ENCODE data around the gene ART1. TPM values are rescaled to one million over a fixed set of nuclear protein-coding genes. Genes with fewer than 3 reads are reported as not detected.

ART1 gene
- total RNA-seq, 1 donor from 2014 or later: not detected

GRCh38 chr11:3679077-3679476 lies 34.1 kb downstream of the ART1 start:
- H3K4me1 Mint-ChIP-seq: no peaks in the 10 kb centered on the region
- no peak overlapping the region for H3K27ac Mint-ChIP-seq
- peaks cover 90% of the 10 kb centered on the region for H3K36me3 Mint-ChIP-seq (ENCODE audit: low read depth)
- no peaks in the 10 kb centered on the region for H3K27me3 Mint-ChIP-seq
- H3K4me3 Mint-ChIP-seq: no peak overlapping the region
- POLR2A ChIA-PET: interaction anchor here (0.6 kb wide), 1 partner anchor 1117 kb away, joined by 4 read pairs; no protein-coding TSS in a partner anchor
- no peaks in the 10 kb centered on the region for H3K9me3 Mint-ChIP-seq
- no peak for DNase-seq
- CTCF ChIA-PET: no interaction called here
- no peak for ATAC-seq (ENCODE audit: low read depth)
- TF ChIP-seq CTCF (IDR thresholded peaks at IDR 0.05): no peak
- intact Hi-C loops (cut with micrococcal nuclease): no loop called here

GRCh38 chr11:3683039-3683438 lies 38.1 kb downstream of the ART1 start:
- H3K4me1 Mint-ChIP-seq: no peaks in the 10 kb centered on the region
- no peak overlapping the region for H3K4me3 Mint-ChIP-seq
- H3K27ac Mint-ChIP-seq: no peak overlapping the region
- H3K9me3 Mint-ChIP-seq: no peaks in the 10 kb centered on the region
- CTCF ChIA-PET: no interaction called here
- ATAC-seq (ENCODE audit: low read depth) (no peak), DNase-seq (no peak)
- H3K36me3 Mint-ChIP-seq (ENCODE audit: low read depth): peaks cover 90% of the 10 kb centered on the region
- H3K27me3 Mint-ChIP-seq: no peaks in the 10 kb centered on the region
- intact Hi-C loops (cut with micrococcal nuclease): no loop called here
- no peak for TF ChIP-seq CTCF (IDR thresholded peaks at IDR 0.05)
- POLR2A ChIA-PET: no interaction called here

GRCh38 chr11:3684129-3684818 lies 39.3 kb downstream of the ART1 start:
- POLR2A ChIA-PET: interaction anchor here (0.9 kb wide), 1 partner anchor 88 kb away, joined by 12 read pairs; no protein-coding TSS in a partner anchor
- Mint-ChIP-seq H3K4me3 (no peak overlapping the region), H3K4me1 (no peaks in the 10 kb centered on the region), H3K27me3 (no peaks in the 10 kb centered on the region), H3K9me3 (no peaks in the 10 kb centered on the region), H3K36me3 (ENCODE audit: low read depth) (peaks cover 85% of the 10 kb centered on the region), H3K27ac (no peak overlapping the region)
- CTCF ChIA-PET: no interaction called here
- no peak for DNase-seq
- no peak for TF ChIP-seq CTCF (IDR thresholded peaks at IDR 0.05)
- no peak for ATAC-seq (ENCODE audit: low read depth)
- intact Hi-C loops (cut with micrococcal nuclease): no loop called here

GRCh38 chr11:3684819-3685172 lies 39.9 kb downstream of the ART1 start:
- H3K36me3 Mint-ChIP-seq (ENCODE audit: low read depth): peaks cover 81% of the 10 kb centered on the region
- TF ChIP-seq CTCF (IDR thresholded peaks at IDR 0.05): no peak
- no peaks in the 10 kb centered on the region for H3K27me3 Mint-ChIP-seq
- ATAC-seq (ENCODE audit: low read depth) (no peak), DNase-seq (no peak)
- ChIA-PET POLR2A (no interaction called here), CTCF (no interaction called here)
- no peak overlapping the region for H3K4me3 Mint-ChIP-seq
- intact Hi-C loops (cut with micrococcal nuclease): no loop called here
- no peaks in the 10 kb centered on the region for H3K9me3 Mint-ChIP-seq
- H3K4me1 Mint-ChIP-seq: no peaks in the 10 kb centered on the region
- H3K27ac Mint-ChIP-seq: no peak overlapping the region

- H3K4me3 Mint-ChIP-seq: no peak overlapping the region
- ChIA-PET POLR2A (no interaction called here), CTCF (no interaction called here)
- H3K36me3 Mint-ChIP-seq (ENCODE audit: low read depth): peaks cover 79% of the 10 kb centered on the region
- intact Hi-C loops (cut with micrococcal nuclease): no loop called here
- no peaks in the 10 kb centered on the region for H3K9me3 Mint-ChIP-seq
- ATAC-seq (ENCODE audit: low read depth) (no peak), DNase-seq (no peak)
- H3K4me1 Mint-ChIP-seq: no peaks in the 10 kb centered on the region
- H3K27ac Mint-ChIP-seq: no peak overlapping the region
- no peaks in the 10 kb centered on the region for H3K27me3 Mint-ChIP-seq
- no peak for TF ChIP-seq CTCF (IDR thresholded peaks at IDR 0.05)
Measured at GRCh38 chr11:3685923-3686322, 41.0 kb downstream of the ART1 start.

All from activated B cell treated with CpG ODN at 0.5 μM for 24 hours (primary cell).